ENCODE data around the gene MPI. TPM values are rescaled to one million over a fixed set of nuclear protein-coding genes. Genes with fewer than 3 reads are reported as not detected.
A peak's percentile ranks its signal among the peaks of the same experiment; 100 is the strongest.

The MPI gene
- total and polyA plus RNA-seq, 3 donors from 2014 or later = 65.4 to 92.6 (median 78.1) TPM

GRCh38 chr15:74870436-74871215 lies 19.2 kb upstream of the MPI start:
- 49 to 52% methylated on average over 6 of the region's 6 CpGs for WGBS, 2 donors
- peaks cover 43% of the 10 kb centered on the region for H3K4me1 ChIP-seq
- intact Hi-C loops (cut with DNase I; ENCODE audit: low total_unique reads) = no loop called here
- peak overlapping the region in 1 of 2 donors; percentile 41 for H3K27ac ChIP-seq
- H3K4me3 ChIP-seq = no peak overlapping the region
- H3K9me3 ChIP-seq = no peaks in the 10 kb centered on the region
- H3K36me3 ChIP-seq (ENCODE audit: low read depth, missing control alignments) = no peaks in the 10 kb centered on the region
- TF ChIP-seq POLR2A (IDR thresholded peaks at IDR 0.05) = no peak
- TF ChIP-seq CTCF (IDR thresholded peaks at IDR 0.05) = no peak
- DNase-seq = no peak
- H3K27me3 ChIP-seq = no peaks in the 10 kb centered on the region

GRCh38 chr15:74872702-74873035 lies 17.2 kb upstream of the MPI start:
- peak overlapping the region; percentile 83 to 85 for H3K4me3 ChIP-seq
- no peaks in the 10 kb centered on the region for H3K9me3 ChIP-seq
- no peak for DNase-seq
- no peaks in the 10 kb centered on the region for H3K36me3 ChIP-seq (ENCODE audit: low read depth, missing control alignments)
- H3K27me3 ChIP-seq = no peaks in the 10 kb centered on the region
- peak overlapping the region; percentile 90 for H3K27ac ChIP-seq
- peaks cover 38% of the 10 kb centered on the region for H3K4me1 ChIP-seq
- intact Hi-C loops (cut with DNase I; ENCODE audit: low total_unique reads) = no loop called here
- 0 to 1% methylated on average over 11 of the region's 11 CpGs for WGBS, 2 donors
- TF ChIP-seq POLR2A (IDR thresholded peaks at IDR 0.05) (no peak), CTCF (IDR thresholded peaks at IDR 0.05) (no peak)

DNA sequence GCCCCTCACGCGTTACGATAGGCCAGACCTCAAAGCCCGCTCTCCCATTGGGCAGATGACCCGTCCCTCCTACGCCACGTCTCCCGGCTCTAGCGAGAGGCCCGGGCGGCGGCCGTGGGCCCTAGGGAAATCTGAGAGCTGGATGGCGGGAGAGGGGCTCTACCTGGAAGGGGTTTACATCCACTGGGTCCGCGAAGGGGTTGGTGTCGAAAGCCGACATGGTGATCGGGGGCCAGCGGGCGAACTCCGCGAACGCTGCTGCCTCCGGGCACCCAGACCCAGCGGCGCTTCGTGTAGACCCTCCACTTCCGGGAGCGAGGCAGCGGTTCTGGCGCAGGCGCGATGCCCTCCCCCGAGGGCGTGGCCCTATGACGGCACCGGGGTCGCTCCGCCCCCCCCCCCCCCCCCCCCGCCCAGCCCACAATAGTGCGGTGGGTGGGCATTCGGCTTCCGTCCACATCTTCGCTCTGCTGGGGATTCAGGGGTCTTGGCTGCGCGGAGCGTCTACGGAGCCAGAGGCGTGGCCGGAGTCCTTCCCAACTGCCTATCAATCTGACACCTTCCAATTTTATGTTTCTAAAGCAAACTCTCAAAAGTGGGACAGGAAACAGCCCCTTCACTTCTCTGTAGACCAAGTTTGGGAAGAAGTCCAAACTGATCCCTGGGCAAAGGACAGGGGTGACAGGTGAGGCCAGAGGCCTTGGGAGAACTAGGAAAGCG lies 16.6 kb upstream of the MPI start, which contains the start of gene SCAMP2:
SCAMP2 (minus strand) TSS at position 330 of the 720 bp plus-strand sequence; CDS start at position 220, 110 bp downstream.
- peaks cover 38% of the 10 kb centered on the region for H3K4me1 ChIP-seq
- H3K27ac ChIP-seq = peak within 1 kb of the TSS; percentile 90
- peak within 1 kb of the TSS; percentile 83 to 85 for H3K4me3 ChIP-seq
- no peaks in the 10 kb centered on the region for H3K27me3 ChIP-seq
- no peaks in the 10 kb centered on the region for H3K9me3 ChIP-seq
- intact Hi-C loops (cut with DNase I; ENCODE audit: low total_unique reads) = no loop called here
- DNase-seq = peak; percentile 97
- no peak for TF ChIP-seq CTCF (IDR thresholded peaks at IDR 0.05)
- TF ChIP-seq POLR2A (IDR thresholded peaks at IDR 0.05) = no peak
- H3K36me3 ChIP-seq (ENCODE audit: low read depth, missing control alignments) = no peaks in the 10 kb centered on the region
- 0 to 1% methylated on average over 38 to 41 of the region's 52 CpGs for WGBS, 2 donors

- TF ChIP-seq CTCF (IDR thresholded peaks at IDR 0.05) = no peak
- no peak for TF ChIP-seq POLR2A (IDR thresholded peaks at IDR 0.05)
- Histone ChIP-seq H3K36me3 (ENCODE audit: low read depth, missing control alignments) (no peaks in the 10 kb centered on the region), H3K27ac (peak overlapping the region in 1 of 2 donors; percentile 90), H3K4me3 (peak overlapping the region; percentile 83 to 85), H3K9me3 (no peaks in the 10 kb centered on the region), H3K4me1 (peaks cover 34% of the 10 kb centered on the region), H3K27me3 (no peaks in the 10 kb centered on the region)
- intact Hi-C loops (cut with DNase I; ENCODE audit: low total_unique reads) = no loop called here
- peak; percentile 45 for DNase-seq
- WGBS, 2 donors = 18 to 20% methylated on average over 14 to 16 of the region's 16 CpGs
Observed at GRCh38 chr15:74873756-74874424, 16.0 kb upstream of the MPI start.
